GM18517 (cell line): Measurements from ENCODE around the gene ZCCHC17.
"Not testable (repeated sequence)": the region's sequence is repeated elsewhere in the genome, so short reads cannot be mapped to it uniquely, and the experiment has no call there.

Experiments
- ATAC-seq: cut with Tn5 transposase; IDR thresholded peaks from one replicate; pipeline ENCODE4 v1.9.1; 2021; ENCODE audit warnings: mild to moderate bottlenecking, moderate library complexity; ENCODE audit not compliant: unreplicated experiment

ZCCHC17 gene

DNA sequence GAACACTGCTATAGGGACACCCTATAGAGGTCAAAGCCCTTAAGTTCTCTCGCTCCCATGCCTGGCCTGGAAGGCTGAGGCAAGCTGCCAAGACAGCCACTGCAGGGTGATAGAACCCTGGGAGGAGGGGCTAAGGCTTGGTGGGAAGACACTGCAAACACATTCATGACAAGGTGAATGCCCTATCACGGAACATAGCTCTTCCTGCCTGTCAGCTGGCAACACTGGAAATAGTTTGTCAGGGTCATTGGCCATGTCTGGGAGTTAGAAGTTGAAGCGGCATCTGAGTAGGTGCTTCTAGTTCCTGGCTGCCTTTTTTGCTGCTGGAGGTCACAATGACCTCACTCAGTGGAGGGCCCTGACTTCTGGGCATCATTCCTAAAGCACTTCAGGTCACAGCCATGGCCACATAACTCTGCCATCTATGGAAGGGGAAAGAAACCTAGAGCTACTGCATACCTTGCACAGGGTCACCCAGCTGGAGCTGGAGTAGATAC lies 71.8 kb downstream of the ZCCHC17 start:
- no peak for ATAC-seq

DNA sequence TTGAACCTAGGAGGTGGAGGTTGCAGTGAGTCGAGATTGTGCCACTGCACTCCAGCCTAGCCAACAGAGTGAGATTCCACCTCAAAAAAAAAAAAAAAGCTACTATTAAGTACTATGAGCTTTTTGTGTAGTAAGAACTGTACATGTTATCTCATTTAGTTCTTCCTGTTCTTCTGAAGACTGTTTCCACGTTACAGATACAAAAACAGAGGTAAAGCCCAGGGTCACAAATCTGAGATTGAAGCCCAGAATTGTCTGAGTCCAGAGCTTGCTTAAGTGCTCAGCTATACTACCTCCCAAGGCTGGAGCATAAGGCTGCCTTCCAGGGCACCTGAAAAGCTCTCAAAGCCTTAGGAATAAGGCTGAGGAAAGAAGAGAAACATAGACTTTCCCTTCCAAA lies 73.2 kb downstream of the ZCCHC17 start:
- ATAC-seq, result no peak

DNA sequence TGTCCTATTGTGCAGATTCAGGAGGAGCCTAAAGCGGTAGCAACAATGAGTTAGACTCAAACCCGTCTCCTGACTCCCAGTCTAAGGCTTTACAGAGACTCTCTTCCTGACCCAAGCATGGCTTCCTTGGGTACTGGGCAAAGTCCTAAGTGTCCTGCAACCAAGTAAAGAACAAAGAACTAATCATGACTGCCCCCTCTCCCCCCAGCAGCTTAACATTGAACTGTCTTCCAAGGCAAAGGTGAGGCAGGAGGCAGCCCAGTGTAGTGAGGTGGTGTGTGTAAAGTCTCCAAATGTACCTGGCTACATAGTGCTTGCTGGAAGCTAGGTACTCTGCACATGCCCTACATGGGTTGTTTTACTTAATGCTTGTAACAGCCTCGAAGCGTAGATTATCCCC lies 73.7 kb downstream of the ZCCHC17 start:
- no peak for ATAC-seq

DNA sequence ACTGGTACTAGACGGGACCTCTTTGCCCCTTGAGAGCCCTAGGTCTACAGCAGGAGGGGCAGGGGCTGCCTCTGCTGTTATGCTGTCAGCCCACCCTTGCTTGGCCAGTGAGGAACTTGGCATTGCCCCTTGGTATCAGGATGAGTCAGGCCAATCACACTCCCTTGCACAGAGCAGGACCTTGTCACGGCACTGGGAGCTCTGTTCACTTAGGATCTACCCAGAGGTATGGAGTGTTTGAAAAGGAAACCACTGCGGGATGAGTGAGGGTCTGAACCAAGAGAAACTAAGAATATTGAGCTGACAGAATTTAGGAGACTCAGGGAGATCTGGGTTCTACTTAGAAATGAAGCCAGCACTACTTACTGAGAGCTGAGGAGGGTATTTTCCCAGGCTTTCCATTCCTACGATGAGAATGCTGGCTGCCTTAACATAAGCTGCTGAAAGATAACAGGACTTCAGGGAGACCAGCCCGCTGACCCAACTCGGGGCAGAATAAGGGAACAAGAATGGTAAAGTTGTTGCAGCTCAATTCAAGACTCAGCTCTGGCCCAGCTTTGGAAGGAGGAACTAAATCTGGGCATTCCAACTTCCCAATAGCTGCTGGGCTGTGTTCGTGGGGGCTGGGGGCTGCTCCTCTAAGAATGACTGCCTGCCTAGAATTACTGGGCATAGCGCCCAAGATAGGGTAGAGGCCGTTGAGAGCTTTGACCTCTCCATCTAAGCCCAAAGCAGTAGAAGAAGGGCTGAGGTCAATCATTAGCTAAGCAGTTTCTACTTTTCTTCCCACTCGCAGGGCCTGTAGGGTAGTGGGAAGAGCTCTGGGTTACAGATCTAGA lies 74.5 kb downstream of the ZCCHC17 start:
- ATAC-seq, result no peak

DNA sequence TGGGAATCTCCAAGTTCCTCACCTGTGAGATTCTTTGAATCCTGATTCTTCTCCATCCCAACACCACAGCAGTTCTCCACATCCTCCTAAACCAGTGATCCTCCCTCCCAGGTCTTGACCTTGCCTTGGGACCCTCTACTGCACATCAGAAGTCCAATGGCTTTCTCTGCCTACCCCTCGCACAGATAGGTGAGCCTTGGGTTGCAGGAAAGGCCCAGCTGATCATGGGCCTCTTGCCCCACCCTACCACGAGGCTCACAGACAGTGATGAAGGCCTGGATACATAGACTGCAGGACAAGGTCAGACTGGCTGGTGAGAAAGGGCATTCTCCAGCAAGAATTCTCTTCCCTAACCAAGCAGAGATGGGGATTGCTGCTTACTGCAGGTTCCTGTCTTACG lies 75.2 kb downstream of the ZCCHC17 start:
- ATAC-seq, result no peak

DNA sequence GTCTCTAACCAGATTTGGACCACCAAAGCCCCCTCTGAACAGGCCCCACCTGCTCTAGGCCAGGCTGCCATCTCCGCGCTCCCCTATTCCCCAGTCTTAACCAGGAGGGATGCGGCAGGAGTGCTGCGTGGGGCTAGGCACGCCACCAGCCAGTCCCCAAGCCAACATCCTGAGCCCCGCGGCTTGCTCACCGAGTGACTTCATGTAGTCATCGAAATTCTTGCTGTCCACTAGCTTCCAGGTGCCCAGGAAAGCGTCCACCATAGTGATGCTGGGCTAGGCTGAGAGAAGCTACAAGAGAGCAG lies 75.9 kb downstream of the ZCCHC17 start:
- no peak for ATAC-seq

DNA sequence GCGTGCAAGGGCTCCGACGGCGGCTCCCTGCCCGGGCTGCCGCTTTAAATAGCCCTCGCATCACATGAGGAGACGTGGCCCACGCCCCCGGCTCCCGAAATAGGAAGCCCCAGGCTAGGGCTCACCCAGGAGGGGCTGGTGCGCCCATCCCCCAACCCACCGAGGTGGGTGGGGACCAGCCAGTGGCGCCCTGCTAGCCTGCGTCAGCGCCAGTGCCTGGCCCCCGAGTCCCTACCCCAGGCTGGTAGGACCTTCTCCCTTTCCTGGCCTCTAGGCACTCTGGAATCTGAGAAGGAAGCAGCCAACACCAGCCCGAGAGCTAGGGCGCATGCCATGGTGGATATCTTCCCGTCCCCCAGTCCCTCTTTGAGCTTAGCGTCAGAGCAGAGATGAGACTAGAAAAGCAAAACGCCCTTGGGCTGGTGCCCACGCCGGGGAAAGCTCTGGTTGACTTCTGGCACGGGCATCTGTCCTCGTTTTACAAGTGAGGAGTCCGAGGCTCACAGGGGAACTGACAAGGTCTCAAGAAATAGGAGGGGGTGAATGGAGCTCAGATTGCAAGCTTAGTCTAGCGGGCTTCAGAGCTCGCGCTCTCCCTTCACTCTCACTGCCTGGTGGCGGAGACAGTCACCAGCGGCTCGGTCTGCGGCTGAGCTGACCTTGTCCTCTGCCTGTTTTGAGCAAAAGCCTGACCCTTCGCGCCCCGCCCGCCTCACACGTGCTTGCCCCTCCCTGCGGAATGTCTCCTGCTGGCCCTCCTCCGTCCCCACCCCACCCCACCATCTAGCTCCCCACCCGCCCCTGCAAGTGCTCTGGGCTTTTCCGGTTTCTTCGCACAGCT lies 76.4 kb downstream of the ZCCHC17 start, which contains the start of gene FABP3:
FABP3 (minus strand) TSS at position 21 of the 841 bp plus-strand sequence. CDS start 62 bp downstream, outside the sequence.
- ATAC-seq, result no peak

DNA sequence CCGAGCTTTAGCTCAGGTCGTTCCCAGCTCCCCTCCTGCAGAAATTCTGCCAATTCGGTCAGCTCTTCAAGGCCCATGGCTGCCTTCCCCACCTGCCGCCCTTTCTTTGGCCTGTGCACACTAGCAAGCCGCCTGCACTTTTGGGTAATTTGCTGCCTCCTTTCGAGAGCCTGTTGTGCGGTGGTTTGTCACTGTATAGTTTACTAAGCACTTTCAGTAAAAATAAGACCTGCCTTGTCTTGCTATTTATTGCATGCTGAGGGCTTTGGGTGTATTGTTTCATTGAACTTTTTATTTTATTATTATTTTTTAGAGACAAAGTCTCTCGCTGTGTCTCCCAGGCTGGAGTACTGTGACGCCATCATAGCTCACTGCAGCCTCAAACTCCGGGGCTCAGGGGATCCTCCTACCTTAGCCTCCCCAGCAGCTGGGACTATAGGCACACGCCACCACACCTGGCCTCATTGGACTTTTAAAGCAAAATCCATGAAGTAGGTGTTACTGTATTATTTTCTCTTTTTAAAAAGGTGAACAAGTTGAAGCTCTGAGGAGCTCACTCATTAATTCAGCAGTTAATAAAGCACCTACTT lies 77.2 kb downstream of the ZCCHC17 start:
- ATAC-seq, result no peak

DNA sequence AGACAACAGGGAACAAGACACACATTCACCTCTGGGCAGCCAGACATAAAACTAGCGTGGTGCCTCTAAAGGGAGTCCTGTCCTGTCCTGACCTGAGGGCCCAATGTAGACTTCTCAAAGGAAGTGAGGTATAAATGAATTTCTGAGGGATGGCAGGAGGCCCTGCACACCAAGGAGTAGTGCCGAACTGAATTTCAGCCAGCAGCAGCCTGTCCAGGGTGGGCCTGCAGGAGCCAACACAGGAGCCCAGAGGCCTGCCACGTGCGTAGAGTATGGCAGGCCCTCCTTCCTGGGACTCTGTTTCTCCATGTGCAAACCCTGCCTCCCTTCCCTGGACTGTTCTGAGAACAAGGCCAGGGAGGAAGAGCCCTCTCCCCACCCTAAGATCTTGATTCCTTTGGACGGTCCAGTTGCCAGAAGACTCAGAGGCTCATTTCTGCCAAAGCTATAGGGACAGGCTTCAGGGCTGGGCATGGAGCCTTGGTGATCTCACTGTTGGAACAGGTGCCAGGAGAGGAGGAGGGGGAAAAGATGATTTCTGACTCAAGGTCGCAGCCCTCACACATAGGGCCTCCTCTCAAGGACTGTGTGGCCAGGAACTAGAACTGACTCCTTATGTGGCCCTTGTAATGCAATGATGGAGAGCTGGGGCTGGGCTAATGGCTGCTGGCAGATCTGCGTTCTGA lies 77.8 kb downstream of the ZCCHC17 start:
- ATAC-seq, result no peak

DNA sequence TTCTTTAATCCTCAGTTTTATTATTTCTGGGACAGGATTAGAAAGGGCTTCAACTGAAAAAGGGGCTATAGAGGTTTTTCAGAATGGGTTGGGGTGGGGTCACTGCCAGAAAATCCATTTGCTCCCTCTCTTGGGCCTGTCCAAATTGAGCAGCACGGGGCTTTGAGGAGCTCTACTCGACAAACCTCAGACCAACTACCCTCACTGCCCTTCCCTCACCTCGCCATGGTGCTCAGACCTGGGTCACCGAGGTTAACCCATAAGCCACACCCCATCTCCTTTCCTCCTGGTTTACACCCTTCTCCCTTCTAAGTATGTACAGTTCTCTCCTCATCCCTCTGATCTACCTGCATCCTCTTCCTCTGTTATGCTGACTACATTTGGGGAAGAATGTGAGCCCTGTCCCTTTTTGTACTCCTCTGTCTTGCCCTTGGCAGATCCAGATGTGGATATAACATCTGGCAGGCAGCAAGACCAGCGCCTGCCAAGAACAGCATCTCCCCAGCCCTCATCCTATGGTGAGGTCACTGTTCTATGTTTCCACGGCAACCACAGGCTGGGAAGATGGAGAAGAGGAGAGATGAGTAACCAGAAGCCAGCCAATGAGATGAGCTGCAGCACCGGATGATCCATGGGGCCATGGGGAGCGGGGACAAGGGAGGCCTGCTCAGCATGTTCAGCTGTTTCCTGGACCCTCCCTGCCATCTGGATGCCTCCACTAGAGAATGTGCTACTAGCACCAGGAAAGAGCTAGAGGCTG lies 79.7 kb downstream of the ZCCHC17 start:
- ATAC-seq, result no peak

DNA sequence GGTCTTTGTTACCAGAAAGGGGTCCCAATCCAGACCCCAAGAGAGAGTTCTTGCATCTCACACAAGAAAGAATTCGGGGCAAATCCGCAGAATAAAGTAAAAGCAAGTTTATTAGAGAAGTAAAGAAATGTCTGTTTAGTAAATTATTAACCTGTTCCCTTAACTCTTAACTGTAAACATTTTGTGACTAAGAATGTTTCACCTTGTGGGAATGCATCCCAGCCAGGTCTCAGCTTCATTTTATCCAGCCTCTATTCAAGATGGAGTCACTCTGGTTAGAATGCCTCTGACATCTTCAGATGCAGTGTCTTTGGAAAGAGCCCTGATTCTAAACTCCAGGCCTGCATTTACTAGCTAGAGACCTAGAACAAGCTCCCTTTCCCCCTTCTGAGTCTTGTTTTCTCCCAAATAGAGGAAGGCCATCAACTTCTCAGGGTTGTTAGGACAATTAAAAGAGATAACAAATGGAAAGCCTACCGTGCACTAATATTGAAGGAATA lies 80.6 kb downstream of the ZCCHC17 start:
- no peak for ATAC-seq

DNA sequence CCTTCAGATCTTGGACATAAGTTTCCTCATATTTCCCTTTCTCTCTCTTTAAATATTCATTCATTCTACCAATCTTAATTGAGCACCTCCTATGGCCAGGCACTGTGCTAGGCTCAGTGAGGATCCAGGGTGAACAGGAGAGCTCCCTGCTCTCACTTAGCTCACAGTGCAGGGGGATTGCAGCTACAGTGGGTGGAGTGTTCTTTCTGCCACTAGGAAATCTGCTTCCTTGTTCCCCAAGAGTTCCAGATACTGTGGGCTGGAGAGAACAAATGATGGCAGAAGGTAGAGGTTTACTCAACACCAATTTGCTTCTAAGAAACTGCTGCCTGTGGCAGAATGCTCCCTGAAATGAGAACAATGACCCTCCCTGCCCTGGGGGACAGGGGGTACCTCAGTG lies 81.2 kb downstream of the ZCCHC17 start:
- no peak for ATAC-seq

DNA sequence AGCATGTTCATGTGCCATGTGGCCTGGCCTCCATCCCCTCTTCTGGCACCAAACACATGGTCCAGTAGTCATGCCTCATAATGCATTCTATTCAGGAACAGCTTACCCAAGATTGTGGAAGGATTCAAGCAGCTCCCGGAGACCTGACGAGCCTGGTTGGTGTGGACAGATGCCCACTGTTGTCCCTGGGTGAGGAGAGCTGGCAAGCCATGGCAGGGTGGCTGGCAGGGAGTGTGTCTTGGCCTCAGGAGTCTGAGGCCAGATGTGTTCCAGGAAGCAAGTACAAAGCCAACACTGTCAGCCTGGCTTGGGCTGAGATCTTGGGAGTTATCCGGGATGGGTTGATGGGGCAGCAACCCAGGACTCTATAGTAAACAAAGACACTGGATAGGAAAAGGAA lies 83.3 kb downstream of the ZCCHC17 start:
- ATAC-seq, result no peak

DNA sequence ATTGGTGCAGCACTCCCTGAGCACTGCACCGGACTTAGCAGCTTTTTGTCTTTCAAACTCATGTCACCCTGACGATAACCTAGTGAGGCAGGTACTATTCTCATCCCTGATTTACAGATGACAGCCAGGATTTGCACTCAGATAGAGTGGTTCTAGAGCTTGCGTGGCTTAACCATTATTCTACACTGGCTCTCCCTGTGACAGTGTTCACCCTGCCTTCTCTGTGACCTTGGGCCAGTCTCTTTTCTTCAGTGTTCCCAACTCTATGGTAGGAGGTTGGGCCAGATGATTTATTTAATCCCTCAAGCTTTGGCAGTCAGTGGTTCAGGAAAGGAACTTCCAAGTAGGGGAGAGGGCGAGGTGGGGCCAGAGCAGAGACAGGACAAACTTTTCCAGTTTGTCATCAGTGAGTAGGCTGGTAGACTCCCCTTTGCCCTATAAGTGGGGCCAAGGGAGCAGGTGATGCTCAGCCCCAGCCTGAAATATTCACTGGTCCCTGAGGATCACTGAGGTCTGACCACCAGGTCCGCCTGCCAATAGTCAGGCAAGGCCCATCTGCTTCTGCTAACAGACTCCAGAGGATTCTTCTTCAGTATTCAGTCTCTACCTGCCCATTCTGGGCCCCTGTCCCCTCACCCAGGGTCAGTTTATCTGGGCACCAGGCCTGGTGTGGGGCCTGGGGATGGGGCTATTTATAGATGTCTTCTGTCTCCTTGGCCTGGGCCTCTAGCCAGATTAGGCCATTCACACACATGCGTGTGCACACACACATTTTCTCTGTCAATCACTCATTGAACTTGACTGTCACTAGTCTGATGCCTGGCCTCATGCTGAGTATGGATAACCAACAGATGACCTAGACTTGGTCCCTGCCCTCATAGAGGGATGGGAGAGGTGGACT lies 84.8 kb downstream of the ZCCHC17 start:
- ATAC-seq, result no peak

DNA sequence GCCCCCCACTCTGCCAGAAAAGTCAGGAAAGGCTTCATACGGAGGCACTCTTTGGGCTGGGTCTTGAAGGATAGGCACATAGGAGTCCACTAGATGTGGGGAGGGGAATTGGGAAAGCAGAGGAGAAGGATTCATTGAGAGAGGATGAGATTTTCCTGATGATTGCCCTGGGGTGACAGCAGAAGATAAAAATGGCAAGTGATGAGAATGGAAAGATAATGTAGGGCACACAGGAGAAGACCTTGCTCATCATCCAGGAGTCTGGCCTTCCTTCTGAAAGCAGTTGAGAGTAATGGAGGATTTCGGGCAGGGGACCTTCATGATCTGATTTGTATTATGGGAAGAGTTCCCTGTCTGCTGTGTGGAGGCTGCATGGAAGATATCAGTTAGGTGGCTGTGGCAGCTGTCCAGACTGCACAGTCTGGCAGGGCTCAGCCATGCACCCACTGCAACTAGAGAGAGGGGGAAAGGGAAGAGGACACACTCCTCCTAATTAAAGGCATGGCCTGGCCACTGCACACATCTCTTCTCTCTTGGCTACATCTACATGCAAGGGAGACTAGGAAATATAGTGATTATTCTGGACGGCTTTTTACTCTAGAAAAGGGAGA lies 85.7 kb downstream of the ZCCHC17 start:
- no peak for ATAC-seq

DNA sequence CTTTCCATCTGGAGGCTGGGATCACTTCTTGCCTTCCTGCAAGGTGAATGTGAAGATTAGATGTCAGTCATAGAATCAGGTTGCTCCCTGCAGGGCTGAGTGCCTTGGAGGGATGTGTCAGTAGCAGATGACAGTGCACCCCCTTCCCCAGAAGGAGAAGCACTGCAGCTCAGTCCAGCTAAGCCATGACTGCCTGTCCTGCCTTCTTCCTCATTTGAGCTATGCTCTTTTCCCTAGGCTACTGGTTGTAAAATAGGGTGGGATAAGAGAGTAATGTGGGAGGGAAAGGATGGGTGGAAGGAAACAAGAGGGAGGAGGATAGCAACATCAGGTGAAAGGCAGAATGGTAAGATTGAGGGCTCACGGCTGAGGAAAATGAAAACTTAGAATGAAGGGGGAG lies 87.1 kb downstream of the ZCCHC17 start:
- no peak for ATAC-seq

DNA sequence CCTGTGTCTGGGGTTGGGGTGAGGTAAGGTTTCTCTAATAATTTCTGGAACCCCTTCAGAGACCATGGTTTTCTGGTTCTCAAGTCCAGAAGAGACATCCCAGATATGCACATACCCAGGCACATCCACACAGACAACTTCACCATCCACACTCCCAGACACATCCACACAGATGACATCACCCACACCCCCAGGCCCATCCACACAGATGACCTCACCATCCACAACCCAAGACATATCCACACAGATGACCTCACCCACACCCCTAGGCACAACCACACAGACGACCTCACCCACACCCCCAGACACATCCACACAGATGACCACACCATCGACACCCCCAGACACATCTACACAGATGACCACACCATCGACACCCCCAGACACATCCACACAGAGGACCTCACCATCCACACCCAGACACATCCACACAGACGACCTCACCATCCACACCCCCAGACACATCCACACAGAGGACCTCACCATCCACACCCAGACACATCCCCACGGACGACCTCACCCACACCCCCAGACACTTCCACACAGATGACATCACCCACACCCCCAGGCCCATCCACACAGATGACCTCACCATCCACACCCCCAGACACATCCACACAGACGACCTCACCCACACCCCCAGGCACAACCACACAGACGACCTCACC lies 89.9 kb downstream of the ZCCHC17 start:
- not testable (repeated sequence) for ATAC-seq

DNA sequence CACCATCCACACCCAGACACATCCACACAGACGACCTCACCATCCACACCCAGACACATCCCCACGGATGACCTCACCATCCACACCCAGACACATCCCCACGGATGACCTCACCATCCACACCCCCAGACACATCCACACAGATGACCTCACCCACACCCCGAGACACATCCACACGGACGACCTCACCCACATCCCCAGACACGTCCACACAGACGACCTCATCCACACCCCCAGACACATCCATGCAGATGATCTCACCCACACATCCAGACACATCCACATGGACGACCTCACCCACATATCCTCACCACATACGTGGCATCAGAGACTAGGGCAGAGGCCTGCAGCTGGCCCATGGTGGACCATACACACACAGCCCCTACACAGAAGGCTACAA lies 90.8 kb downstream of the ZCCHC17 start:
- ATAC-seq, result no peak
